A549 (cell line): Measurements from ENCODE around the gene CCR5. TPM values are rescaled to one million over a fixed set of nuclear protein-coding genes. Genes with fewer than 3 reads are reported as not detected.

Experiments used
- ATAC-seq, 2 experiments: fragments of 200-7000 bp in 1 of 2; fragments of >200 bp in 1 of 2; cut with Nextera tagmentation in 1 of 2; cut with Tn5 transposase in 1 of 2; 3 replicates each; pipeline versions ENCODE4 v1.8.0 to v1.9.1; 2018 to 2020; ENCODE audit warnings: mild to moderate bottlenecking in 1 of 2, moderate library complexity in 1 of 2
- CTCF ChIA-PET: fragments of 300-600 bp; sonication (Branson Sonifier 250); formaldehyde crosslinking; extraction: SDS; loops from one replicate; lab custom pipeline; 2021; ENCODE audit warnings: antibody characterized with exemption, inconsistent platforms; lab: Yijun Ruan, JAX
- POLR2A ChIA-PET: fragments of 350-600 bp; formaldehyde crosslinking; extraction: SDS; loops from one replicate; lab custom pipeline; 2021; ENCODE audit warnings: antibody characterized with exemption, inconsistent platforms; lab: Yijun Ruan, JAX
- DNase-seq, 2 experiments: peaks; one replicate each; pipeline versions ENCODE4 v3.0.0 to v3.0.0-alpha.2; 2011 to 2016; ENCODE audit warnings: low read depth in 1 of 2, low spot score in 1 of 2
- FAIRE-seq: peaks from 2 replicates; lab custom pipeline; 2011; peaks lifted over from hg19 to GRCh38; lab: Jason Lieb, UNC
- H3K27ac ChIP-seq, 2 experiments: fragments of >200 bp; sonication (Bioruptor Twin); formaldehyde crosslinking; 3 replicates each; pipeline ENCODE4 v1.5.1; 2016 to 2017
- H3K4me1 ChIP-seq: fragments of >200 bp; sonication (Bioruptor Twin); formaldehyde crosslinking; 3 replicates; pipeline ENCODE4 v1.6.1; 2016
- H3K4me2 ChIP-seq: fragments of >200 bp; sonication (Bioruptor Twin); formaldehyde crosslinking; 3 replicates; pipeline ENCODE4 v1.6.1; 2016
- H3K4me3 ChIP-seq: fragments of >200 bp; sonication (Bioruptor Twin); formaldehyde crosslinking; 3 replicates; pipeline ENCODE4 v1.5.1; 2016
- H3K9me3 ChIP-seq: fragments of >200 bp; sonication (Bioruptor Twin); formaldehyde crosslinking; 3 replicates; pipeline ENCODE4 v1.6.1; 2016
- CBX8 ChIP-seq: fragments of 200-600 bp; sonication (generic); IDR thresholded peaks from 2 replicates; pipeline ENCODE4 v1.6.1; 2016
- CHD2 ChIP-seq: fragments of 150-350 bp; IDR thresholded peaks from 2 replicates; pipeline ENCODE4 v1.6.1; 2014; ENCODE audit warnings: low read length; ENCODE audit not compliant: partially characterized antibody
- CTCF ChIP-seq: fragments of >200 bp; sonication (Bioruptor Twin); formaldehyde crosslinking; IDR thresholded peaks from 3 replicates; pipeline ENCODE4 v1.5.1; 2016
- ELK1 ChIP-seq: fragments of 150-350 bp; IDR thresholded peaks from 2 replicates; pipeline ENCODE4 v1.6.1; 2014; ENCODE audit warnings: low read depth, mild to moderate bottlenecking, low read length
- EP300 ChIP-seq, 2 experiments: fragments of >200 bp; sonication (Bioruptor Twin); formaldehyde crosslinking; IDR thresholded peaks; 2 replicates in 1 of 2; 3 replicates in 1 of 2; pipeline ENCODE4 v1.6.1; 2016 to 2017
- ESRRA ChIP-seq: fragments of 150-350 bp; IDR thresholded peaks from 2 replicates; pipeline ENCODE4 v1.6.1; 2014; ENCODE audit warnings: mild to moderate bottlenecking, low read length, borderline replicate concordance
- FOSB ChIP-seq: fragments of 250-450 bp; sonication (Bioruptor Pico); IDR thresholded peaks from 2 replicates; pipeline ENCODE4 v1.5.0; 2020; ENCODE audit warnings: mild to moderate bottlenecking, moderate library complexity
- HDAC2 ChIP-seq: fragments of 200-600 bp; sonication (generic); IDR thresholded peaks from 2 replicates; pipeline ENCODE4 v1.6.1; 2016
- HMGXB4 ChIP-seq: fragments of 250-450 bp; sonication (Bioruptor Pico); IDR thresholded peaks from 2 replicates; pipeline ENCODE4 v1.5.0; 2021; ENCODE audit warnings: mild to moderate bottlenecking, moderate library complexity, borderline replicate concordance
- JUNB ChIP-seq: fragments of >200 bp; sonication (Bioruptor Twin); formaldehyde crosslinking; IDR thresholded peaks from 2 replicates; pipeline ENCODE4 v1.6.1; 2016
- MAX ChIP-seq: IDR thresholded peaks from 2 replicates; pipeline ENCODE4 v1.6.1; 2012
- MAZ ChIP-seq: fragments of 150-350 bp; IDR thresholded peaks from 2 replicates; pipeline ENCODE4 v1.6.1; 2014; ENCODE audit warnings: antibody characterized with exemption, low read depth, low read length, borderline replicate concordance
- MYC ChIP-seq: IDR thresholded peaks from 2 replicates; pipeline ENCODE4 v1.6.1; 2012; ENCODE audit warnings: mild to moderate bottlenecking, inconsistent platforms, low read length, improper control_type of control experiment, borderline replicate concordance
- NFE2L2 ChIP-seq: fragments of 150-350 bp; conservative IDR thresholded peaks from 2 replicates; pipeline ENCODE4 v1.6.1; 2014; ENCODE audit warnings: low read length
- NPAS2 ChIP-seq: fragments of 250-450 bp; sonication (Bioruptor Pico); IDR thresholded peaks from 2 replicates; pipeline ENCODE4 v1.8.0; 2022; ENCODE audit warnings: mild to moderate bottlenecking, moderate library complexity, borderline replicate concordance
- PHF8 ChIP-seq: fragments of 200-600 bp; sonication (generic); IDR thresholded peaks from 2 replicates; pipeline ENCODE4 v1.6.1; 2016; ENCODE audit warnings: low read depth, mild to moderate bottlenecking, antibody characterized with exemption, moderate library complexity, borderline replicate concordance
- RAD21 ChIP-seq, 2 experiments: fragments of >200 bp in 1 of 2; sonication (Bioruptor Twin) in 1 of 2; formaldehyde crosslinking in 1 of 2; IDR thresholded peaks in 1 of 2; conservative IDR thresholded peaks in 1 of 2; 2 replicates in 1 of 2; 3 replicates in 1 of 2; pipeline ENCODE4 v1.6.1; 2012 to 2018; ENCODE audit warnings: inconsistent platforms in 1 of 2
- SMC3 ChIP-seq: fragments of >200 bp; sonication (Bioruptor Twin); formaldehyde crosslinking; IDR thresholded peaks from 3 replicates; pipeline ENCODE4 v1.6.1; 2018; ENCODE audit warnings: inconsistent platforms
- SREBF2 ChIP-seq: fragments of 450-650 bp; IDR thresholded peaks from 2 replicates; pipeline ENCODE4 v1.6.1; 2014; ENCODE audit warnings: mild to moderate bottlenecking, moderate library complexity
- ZC3H11A ChIP-seq: fragments of 450-650 bp; IDR thresholded peaks from 2 replicates; pipeline ENCODE4 v1.6.1; 2014; ENCODE audit warnings: antibody characterized with exemption, mild to moderate bottlenecking
- ZSCAN20 ChIP-seq: fragments of 250-450 bp; sonication (Bioruptor Pico); IDR thresholded peaks from 2 replicates; pipeline ENCODE4 v1.8.0; 2022; ENCODE audit warnings: mild to moderate bottlenecking, moderate library complexity
- WGBS: methylation state at CpG from one replicate; pipeline ENCODE4 v1.1.6; 2017; ENCODE audit errors: missing lambda C conversion rate; 5-methylcytosine and 5-hydroxymethylcytosine counted together
- polyA plus RNA-seq, 4 experiments: library from polyadenylated mRNA; depleted of rRNA in 3 of 4; stranded (reverse); fragments of >200 nt; fragmentation: RNase III in 1 of 4; extraction: RNeasy Plus Mini Kit Qiagen cat#74134 plus additional on column Dnase treatment in 1 of 4; gene quantifications; 2 replicates in 3 of 4; 3 replicates in 1 of 4; pipeline ENCODE4 v1.2.3, GENCODE V29; 2011 to 2017

CCR5 gene
- polyA plus RNA-seq, 2 of the 4 experiments (the other 2 are of a cell fraction): not detected

GRCh38 chr3:46416125-46416810, 45.5 kb downstream of the CCR5 start (continued):
- TF ChIP-seq CTCF: no peak

- no peak for FAIRE-seq
- H3K9me3 ChIP-seq: no peaks in the 10 kb centered on the region
- DNase-seq: no peak
- ATAC-seq: no peak
- no peak overlapping the region for H3K4me2 ChIP-seq
- 56% methylated on average over 7 of the region's 7 CpGs for WGBS
- ChIA-PET POLR2A (interaction anchor here (0.6 kb wide), 1 partner anchor 1026 kb away, joined by 4 read pairs; no protein-coding TSS in a partner anchor), CTCF (interaction anchor here (1.0 kb wide), 1 partner anchor 25 kb away, joined by 3 read pairs; no protein-coding TSS in a partner anchor)
- H3K4me3 ChIP-seq: no peak overlapping the region
- TF ChIP-seq MAZ (no peak), CHD2 (no peak), SMC3 (no peak), HDAC2 (no peak), EP300 (IDR thresholded peaks at IDR 0.05) (no peak), FOSB (CRISPR knock-in tag) (no peak), RAD21 (conservative IDR thresholded peaks at IDR 0.05 in 1 of 2, IDR thresholded peaks at IDR 0.05 in 1 of 2) (no peak), PHF8 (no peak), MAX (no peak), NFE2L2 (no peak), MYC (no peak), HMGXB4 (CRISPR knock-in tag) (no peak), NPAS2 (no peak), CBX8 (no peak), ELK1 (no peak), ZC3H11A (no peak), JUNB (no peak), ESRRA (no peak), ZSCAN20 (no peak), SREBF2 (no peak)
- no peaks in the 10 kb centered on the region for H3K4me1 ChIP-seq
- H3K27ac ChIP-seq: no peak overlapping the region
Observed at GRCh38 chr3:46416811-46417510, 46.2 kb downstream of the CCR5 start.
